ENCODE results near the gene ATG10. TPM values are rescaled to one million over a fixed set of nuclear protein-coding genes. Genes with fewer than 3 reads are reported as not detected.
"Not testable (repeated sequence)": the region's sequence is repeated elsewhere in the genome, so short reads cannot be mapped to it uniquely, and the experiment has no call there.

Gene ATG10
- total RNA-seq, 1 donor from 2014 or later = 4.8 TPM

DNA sequence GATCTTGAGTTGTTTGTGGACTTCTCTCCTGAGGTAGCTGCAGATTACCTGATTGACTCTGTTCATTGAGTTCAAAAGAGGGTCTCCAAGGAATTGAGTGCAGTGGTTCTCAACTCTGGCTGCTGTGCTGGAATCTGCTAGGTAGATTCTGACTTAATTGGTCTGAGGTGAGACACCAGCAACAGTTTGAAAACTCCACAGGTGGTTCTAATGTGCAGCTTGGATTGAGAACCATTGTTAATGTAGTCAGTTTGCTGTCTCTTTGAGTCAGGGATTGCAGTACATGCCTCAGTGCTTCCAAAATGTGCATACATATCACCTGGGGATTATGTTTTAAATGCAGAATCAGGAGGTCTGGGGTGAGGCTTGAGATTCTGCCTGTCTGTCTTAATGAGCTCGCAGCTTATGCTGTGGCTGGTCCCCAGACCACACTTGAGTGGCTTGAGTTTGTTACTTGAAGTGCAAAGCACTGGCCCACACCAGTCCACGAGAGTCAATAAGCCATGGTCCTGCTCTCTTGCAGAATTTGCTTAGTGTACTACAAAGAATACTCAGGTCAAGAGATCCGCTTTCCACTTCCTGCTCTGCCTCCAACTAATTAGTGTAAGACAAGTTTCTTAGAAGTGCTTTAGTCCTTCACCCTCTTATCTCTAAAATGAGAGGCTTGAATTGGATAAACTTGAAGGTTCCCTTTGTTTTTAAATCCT, 82.3 kb downstream of the ATG10 start:
- no peak for DNase-seq (ENCODE audit: low read depth, low spot score)

DNA sequence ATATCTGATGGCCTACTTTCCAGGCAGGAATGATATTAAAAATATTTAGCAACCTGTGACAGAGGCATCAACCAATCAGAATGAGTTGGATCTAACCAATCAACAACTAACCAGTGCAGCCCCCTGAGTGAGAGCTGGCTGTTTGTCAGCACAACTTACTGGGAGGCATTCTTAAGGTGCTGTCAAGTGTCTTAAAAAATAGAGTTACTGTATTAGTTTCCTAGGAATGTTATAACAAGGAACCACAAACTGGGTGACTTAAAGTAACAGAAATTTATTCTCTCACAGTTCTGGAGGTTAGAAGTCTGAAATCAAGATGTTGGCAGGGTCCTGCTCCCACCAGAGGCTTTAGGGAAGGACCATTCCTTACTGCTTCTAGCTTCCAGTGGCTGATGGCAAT, 85.2 kb downstream of the ATG10 start:
- DNase-seq (ENCODE audit: low read depth, low spot score) = no peak

DNA sequence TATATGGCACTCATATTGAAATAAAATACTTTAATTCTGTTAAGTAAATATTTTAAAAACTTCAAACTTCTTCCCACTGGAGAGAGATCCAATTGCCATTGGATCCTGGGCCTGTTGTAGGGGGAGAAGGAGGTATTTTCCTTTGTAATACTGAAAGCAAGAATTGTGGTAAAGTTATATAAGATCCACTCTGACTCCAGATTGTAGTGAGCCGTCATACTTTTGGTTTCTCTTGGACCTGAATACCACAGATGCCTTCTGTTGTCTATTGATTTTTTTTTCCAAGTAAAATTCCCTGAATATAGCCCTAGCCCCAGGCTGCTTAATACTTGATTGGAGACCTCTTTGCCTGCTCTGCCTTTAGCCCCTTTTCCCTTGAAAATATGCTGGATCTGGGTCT, 86.9 kb downstream of the ATG10 start:
- DNase-seq (ENCODE audit: low read depth, low spot score) = no peak

DNA sequence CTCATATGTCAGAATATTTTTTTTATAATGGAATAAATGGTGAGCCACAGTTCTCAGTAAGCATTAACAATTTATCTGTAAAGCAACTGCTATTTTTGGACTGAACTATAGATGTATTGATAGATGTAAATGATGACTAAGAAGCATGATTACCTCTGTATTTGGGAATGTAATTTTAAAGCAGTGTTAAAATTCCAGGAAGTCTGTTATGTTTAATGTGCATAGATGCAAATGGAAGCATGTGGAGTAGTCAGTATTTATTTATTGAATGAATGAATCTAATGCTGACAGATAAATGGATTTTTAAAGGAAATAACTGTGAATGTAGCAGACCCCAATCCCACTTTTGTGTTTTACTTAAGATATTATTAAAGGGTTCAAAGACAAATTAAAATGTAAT, 95.0 kb downstream of the ATG10 start:
- DNase-seq (ENCODE audit: low read depth, low spot score) = no peak

DNA sequence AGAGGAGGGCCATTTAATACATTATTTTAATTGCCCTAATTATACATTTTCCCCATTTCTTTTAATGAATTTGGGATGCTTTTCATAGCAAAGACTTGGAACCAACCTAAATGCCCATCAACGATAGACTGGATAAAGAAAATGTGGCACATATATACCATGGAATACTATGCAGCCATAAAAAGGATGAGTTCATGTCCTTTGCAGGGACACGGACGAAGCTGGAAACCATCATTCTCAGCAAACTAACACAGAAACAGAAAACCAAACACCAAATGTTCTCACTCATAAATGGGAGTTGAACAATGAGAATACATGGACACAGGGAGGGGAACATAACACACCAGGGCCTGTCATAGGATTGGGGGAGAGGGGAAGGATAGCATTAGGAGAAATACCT, 96.2 kb downstream of the ATG10 start:
- not testable (repeated sequence) for DNase-seq (ENCODE audit: low read depth, low spot score)

DNA sequence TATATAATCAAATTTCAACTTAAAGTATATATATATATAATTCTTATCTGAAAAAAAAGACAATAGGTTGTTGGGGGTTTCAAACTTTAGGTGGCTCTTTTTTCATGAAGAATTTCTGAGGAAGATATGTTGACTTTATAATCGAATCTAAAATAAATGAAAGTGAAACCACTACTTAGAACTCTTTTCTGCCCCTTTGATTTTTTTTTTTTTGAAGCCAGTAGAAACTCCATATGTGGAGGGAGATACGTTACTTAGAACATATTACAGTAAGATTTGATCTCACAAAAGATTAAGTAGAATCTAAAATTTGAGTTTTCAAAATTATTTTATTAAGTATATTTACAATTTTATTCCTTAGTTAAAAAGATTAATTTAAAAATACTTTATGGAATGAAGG, 96.9 kb downstream of the ATG10 start:
- DNase-seq (ENCODE audit: low read depth, low spot score) = no peak

DNA sequence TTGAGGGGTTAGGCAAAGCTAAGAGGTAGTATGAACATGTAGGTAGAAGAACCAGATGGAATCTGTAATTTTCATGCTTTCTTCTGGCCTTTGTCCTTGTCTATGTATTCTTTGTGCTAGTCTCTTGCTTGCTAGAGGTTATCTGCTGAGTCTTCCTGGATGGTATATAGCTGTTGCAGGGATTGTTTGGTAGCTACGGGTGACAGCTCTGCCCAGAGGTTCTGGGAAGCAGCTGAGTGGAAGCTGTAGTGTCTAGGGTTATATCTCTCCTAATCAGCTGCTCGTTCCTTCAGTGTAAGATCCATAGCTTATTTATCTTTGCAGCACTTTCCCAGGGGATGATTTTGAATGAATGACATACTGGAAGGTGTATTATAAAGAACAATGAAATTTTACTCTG, 100.3 kb downstream of the ATG10 start:
- no peak for DNase-seq (ENCODE audit: low read depth, low spot score)

DNA sequence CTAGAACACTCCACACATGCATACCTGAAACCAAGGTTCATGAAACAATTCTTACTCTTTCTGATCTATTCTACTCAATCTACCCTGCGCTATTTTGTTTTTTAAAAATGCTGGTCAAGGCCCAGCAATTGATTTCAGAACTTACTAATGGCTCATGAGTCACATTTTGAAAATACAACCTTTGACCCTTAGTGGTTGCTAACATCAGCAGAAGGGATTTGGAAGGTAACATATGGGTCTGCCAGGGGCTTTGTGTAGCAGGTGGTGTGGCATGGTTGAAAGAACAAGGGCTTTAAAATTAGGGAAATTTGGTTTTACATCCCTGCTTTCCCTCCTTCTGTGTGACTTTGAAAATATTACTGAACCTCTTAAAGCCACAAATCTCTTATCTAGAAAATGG, 101.4 kb downstream of the ATG10 start:
- DNase-seq (ENCODE audit: low read depth, low spot score) = no peak

DNA sequence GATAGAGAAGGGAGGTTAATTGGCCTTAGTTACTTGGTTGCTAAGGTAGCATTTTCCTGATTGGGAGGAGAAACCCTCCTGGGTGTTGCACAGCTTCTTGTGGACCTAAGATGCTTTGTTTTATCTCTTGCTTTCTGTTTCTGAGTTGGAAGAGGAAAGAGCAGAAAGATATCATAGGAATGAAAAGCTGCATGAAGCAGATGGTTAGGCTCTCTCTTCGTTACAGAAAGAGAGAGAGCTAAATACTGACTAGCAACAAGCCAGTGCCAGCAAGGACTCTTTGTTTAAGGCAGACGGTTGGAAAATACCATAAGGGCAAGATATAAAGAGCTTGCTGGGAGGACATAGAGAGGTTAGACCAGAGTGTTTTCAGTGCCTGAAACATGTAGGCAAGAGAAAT, 103.1 kb downstream of the ATG10 start:
- DNase-seq (ENCODE audit: low read depth, low spot score) = no peak

DNA sequence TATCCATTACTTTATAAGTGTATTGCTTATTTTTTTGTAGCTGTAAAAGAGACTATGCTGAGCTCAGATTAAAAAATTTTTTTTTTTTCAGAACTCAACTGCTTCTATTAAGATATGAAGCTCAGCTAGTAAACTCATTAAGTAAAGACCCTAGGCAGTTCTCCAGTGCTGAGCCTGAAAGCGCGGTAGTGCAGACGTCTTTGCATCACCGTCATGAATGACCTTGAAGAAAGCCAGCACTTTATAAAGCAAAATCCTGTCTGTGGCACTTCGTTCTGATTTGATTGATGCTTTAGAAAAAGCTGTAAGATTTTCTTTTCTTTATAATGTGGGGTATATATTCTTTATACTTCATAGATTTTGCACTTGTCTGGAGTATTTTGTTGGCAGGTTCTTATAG, 105.7 kb downstream of the ATG10 start:
- no peak for DNase-seq (ENCODE audit: low read depth, low spot score)

DNA sequence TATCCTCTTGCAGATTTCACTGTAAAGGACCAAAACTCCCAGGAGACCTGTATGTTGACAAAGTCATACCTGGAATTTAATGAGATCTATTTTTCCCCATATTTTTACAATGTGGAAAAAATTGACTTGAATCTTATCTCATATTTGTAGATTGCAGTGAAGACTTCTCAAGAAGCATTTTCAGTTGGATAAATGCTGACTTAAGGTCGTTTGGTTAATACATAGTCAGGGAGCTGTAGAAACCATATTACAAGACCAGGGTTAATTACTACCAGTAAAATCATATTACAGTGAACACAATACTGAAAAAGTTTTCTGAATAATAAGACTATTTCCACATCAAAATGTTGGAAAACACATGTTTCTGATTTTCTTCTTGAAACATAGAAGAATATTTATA, 119.8 kb downstream of the ATG10 start:
- no peak for DNase-seq (ENCODE audit: low read depth, low spot score)

DNA sequence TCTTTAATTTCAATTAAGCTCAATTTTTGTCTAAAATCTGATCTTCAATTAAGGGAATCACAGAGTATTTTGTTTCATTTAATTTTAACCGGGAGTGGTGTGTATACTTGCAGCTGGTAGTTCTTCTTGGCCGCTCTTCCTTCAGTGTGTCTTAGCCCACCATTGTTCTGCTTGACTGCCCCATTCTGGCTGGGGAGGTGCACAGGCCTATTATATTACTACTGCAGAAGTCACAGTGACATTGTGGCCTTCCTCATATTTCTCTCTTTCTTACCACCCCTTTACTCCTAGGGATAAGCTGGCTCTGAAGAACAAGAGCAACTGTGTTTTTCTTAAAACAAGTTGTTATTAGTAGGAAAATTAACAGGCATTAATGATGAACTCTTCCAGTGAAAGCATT, 123.7 kb downstream of the ATG10 start:
- DNase-seq (ENCODE audit: low read depth, low spot score) = no peak

DNA sequence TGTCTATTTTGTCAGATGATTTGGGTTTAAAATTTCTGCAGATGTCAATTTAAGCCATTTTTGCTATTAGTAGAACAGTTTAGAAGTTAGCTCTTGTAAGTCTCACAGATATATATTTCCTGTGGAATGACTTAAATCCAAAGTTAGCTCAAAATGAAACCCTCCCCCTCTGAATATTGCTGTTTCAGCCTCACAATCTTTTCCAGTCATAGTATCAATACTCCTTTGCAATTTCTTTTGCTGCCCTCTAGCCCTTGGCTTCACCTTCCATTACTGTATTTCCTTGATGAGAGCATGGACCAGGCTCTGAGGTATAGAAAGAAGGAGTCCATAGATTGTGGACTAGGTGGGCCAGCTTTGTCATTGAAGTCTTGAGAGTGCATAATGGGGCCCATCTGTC, 124.4 kb downstream of the ATG10 start:
- no peak for DNase-seq (ENCODE audit: low read depth, low spot score)

DNA sequence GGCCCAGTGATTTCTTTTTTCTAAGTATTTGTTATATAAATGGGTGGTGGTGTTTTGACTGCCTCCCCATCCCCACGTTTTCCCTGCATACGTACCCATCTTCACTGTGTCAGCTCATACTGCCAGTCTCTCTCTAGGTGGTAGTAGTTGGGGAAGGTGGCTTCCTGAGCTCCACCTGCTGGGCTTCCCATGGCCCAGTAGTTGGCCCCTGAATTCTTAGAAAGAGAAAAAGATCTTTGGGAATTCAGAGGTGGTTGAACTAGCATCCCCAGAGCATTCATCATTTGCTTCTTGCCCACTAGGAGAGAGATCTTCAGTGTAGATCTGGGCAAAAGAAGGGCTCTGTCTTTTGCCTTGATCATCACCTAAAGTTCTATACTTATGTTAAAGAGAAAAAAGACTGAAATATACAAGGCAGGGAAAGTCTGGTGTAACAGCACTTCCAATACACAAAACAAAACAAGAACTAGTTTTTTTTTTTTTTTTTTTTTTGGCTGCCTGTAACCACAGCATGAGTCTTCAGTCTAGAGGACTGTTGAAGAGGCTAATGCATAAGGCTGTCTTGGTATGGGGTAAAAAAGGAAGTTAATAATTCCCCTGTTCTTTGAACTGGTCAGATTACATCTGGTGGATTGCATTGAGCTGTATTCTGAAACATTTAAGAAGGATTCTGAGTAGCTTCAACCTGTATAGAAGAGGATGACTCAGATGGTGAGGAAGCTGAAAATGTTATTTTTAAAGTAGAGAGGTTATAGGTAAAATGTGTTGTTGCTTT, 128.7 kb downstream of the ATG10 start:
- DNase-seq (ENCODE audit: low read depth, low spot score) = no peak

DNA sequence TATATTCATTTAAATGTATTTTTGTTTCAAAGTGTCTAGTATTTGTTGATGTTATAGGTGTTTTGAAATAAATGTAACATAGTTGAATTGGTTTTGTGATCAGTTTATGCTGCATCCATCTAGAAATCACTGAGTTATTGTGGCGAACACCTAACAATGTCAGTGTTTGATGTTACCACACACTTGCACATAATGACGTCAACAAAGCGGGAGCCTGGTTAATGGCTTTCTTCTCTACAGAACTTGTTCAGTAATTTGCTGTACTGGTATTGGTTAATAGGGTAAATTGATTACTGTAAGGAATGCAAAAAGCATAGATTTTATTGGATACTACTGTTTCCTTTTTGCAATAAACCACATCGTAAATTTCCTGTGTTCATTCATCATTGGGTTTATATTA, 133.0 kb downstream of the ATG10 start:
- no peak for DNase-seq (ENCODE audit: low read depth, low spot score)

DNA sequence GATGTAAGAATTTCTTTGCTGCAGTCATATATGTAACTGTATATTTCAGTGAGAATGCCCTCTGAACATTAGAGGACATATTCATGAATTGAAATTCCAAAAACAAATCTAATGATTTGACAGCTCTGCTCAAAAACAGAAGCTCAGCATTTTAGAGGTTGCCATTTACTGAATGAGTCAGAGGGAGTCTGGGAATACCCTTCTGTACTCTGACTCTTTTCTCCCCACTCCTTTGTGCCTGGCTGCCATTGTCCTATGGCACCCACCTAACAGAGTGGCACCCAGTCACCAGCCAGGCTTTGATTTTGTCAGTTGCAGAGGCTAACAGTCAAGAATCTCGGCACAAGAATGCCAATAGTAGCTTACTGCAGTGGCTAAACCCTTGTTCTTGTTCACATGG, 133.6 kb downstream of the ATG10 start:
- DNase-seq (ENCODE audit: low read depth, low spot score) = no peak

DNA sequence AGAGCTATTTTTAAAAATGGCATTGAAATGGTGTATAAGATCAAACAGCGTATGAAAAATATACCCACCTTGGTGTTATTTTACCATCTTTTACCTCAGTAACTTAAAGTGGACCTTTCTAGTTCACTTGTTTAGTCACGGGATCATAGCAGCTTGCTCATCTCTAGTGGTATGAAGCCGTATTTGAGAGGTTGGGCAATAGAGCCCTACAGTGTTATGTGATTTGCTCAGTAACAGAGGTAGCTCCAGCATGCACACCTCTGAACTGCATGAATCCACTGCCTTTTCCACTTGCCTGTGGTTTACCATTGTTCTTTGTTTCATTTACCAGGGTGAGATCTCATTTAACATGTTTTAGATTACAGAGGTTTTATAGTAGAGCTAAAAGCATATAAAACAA, 134.4 kb downstream of the ATG10 start:
- DNase-seq (ENCODE audit: low read depth, low spot score) = no peak

DNA sequence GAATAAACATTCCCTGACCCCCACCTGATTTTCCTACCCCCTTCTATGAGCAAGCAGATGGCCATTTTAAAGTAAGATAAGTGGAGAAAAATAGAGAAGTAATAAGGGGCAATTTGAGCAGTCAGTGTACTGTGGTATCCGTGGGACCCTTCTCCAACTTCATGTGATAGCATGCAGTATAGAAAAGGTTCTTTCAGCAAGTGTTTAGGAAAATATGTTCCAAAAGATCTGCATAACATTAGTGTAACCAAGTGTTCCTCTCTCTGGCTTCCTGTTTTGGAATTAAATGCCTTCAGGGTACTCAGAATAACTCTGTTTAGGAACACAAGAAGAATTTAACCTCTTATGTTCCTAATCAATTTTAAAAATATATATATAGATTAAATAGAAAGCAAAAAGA, 134.9 kb downstream of the ATG10 start:
- no peak for DNase-seq (ENCODE audit: low read depth, low spot score)

DNA sequence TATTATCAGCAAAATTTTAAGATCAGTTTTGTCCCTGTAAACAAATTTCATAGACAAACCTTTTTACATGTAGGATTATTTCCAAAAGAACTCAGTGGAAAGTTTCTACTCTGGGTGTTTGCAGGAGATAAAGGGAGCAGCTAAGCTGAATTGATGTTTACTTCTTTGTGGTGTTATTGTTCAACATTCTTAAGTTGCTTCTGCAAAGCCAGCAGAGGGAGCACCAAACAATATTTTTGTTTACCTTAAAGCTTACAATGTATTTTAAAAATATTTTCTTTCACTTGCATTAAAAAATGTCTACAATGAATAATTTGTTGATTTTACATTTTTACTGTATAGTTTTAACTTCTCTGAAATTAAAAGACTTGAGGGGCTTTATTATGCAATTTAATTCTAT, 135.4 kb downstream of the ATG10 start:
- DNase-seq (ENCODE audit: low read depth, low spot score) = no peak

DNA sequence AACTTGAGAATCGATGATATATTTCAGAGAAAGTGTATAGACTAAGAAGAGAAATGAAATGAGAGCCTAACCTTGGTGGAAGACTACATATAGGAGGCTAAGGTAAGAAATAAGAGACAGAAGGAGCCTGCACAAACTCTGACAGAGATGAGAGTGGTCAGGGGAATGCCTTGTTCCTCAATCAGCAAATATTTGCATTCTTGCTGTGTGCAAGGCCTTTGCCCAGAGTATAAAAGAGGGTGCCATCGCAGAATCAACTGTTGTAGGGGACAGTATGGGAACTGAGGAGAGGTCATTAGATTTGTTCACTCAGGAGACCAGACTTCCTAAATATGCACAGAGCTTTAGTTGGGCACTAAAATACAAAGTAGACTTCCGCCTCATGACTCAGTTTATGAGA, 137.2 kb downstream of the ATG10 start:
- DNase-seq (ENCODE audit: low read depth, low spot score) = no peak

DNA sequence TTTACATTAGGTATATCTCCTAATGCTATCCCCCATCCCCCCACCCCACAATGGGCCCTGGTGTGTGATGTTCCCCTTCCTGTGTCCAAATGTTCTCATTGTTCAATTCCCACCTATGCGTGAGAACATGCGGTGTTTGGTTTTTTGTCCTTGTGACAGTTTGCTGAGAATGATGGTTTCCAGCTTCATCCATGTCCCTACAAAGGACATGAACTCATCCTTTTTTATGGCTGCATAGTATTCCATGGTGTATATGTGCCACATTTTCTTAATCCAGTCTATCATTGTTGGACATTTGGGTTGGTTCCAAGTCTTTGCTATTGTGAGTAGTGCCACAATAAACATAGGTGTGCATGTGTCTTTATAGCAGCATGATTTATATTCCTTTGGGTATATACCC, 138.1 kb downstream of the ATG10 start:
- DNase-seq (ENCODE audit: low read depth, low spot score) = not testable (repeated sequence)

DNA sequence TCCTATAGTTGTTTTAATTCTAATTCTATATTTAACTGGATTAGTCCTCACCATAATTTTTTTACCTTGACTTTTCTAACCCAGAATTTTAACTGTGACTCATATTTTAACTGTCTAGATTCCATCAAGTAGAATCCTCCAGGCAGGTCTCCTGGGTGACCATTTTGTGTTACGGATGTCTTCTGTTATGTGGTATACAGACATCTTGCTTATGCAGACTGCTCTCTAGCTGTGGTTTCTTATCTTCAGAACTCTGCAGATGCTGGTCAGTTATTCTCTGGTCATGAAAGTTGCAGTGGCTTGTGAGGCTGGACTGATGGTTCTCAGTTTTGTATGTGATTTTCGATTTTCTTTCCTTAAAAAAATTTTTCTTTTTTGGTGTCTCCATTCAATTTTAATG, 139.4 kb downstream of the ATG10 start:
- no peak for DNase-seq (ENCODE audit: low read depth, low spot score)

DNA sequence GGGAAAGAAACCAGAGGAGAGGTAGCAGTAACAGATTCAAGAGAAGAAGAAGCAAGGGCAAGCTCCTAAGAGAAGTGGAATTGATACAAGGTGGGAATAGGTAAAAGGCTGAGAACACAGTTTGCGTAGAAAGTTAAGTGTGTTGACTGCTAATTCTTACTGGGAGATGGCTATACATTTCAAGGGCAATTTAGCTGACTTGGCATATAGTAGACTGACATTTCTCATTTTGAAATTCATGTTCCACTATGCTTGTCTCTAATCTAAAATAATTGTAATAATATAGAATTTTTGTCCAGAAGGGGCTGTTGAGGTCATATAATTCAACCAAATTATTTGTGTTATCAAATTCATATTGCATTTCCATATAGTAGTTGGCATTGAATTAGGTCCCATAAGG, 144.0 kb downstream of the ATG10 start:
- no peak for DNase-seq (ENCODE audit: low read depth, low spot score)

Data from pulmonary artery endothelial cell (primary cell).